ENCODE results near the gene CCNI2. TPM values are rescaled to one million over a fixed set of nuclear protein-coding genes. Genes with fewer than 3 reads are reported as not detected.

Gene CCNI2
- 1 to 10 TPM; 3.0 to 3.8 (median 3.7) TPM for polyA plus RNA-seq (ENCODE audit: insufficient read length in 3 of 3)
- long read RNA-seq, donor 1, partial matches to known transcripts: 8 of 8 reads
- long read RNA-seq, donor 1, other reads (novel, unspliced or antisense): 0 of 8 reads
- long read RNA-seq, donor 2, partial matches to known transcripts: 0 of 1 reads
- long read RNA-seq, donor 2, other reads (novel, unspliced or antisense): 0 of 1 reads
- long read RNA-seq, donor 3, partial matches to known transcripts: 0 of 1 reads
- long read RNA-seq, donor 3, other reads (novel, unspliced or antisense): 0 of 1 reads
- long read RNA-seq, donor 4: 0 reads
- long read RNA-seq, donor 5: 0 reads
- long read RNA-seq, donor 6: 0 reads
- long read RNA-seq, donor 7, partial matches to known transcripts: 5 of 5 reads
- long read RNA-seq, donor 7, other reads (novel, unspliced or antisense): 0 of 5 reads
- long read RNA-seq, donor 8: 0 reads
- long read RNA-seq, donor 9: 0 reads
- long read RNA-seq, donor 10: 0 reads
- long read RNA-seq, donor 11: 0 reads
- long read RNA-seq, donor 12: 0 reads
- long read RNA-seq, donor 13: 0 reads
- long read RNA-seq, donor 14: 0 reads
- long read RNA-seq, donor 15: 0 reads
- long read RNA-seq, donor 16, partial matches to known transcripts: 11 of 47 reads
- long read RNA-seq, donor 16, other reads (novel, unspliced or antisense): 36 of 47 reads

GRCh38 chr5:132746954-132747615, at the start of gene CCNI2:
CCNI2 (plus strand) TSS chr5:132747426; CDS start chr5:132747496, 70 bp downstream.
- peak in 3 of 11 donors; percentile 37 to 57 (median 47) for DNase-seq (ENCODE audit: extremely low read depth in 1 of 11, low read depth in 9 of 11, low spot score in 4 of 11)

- DNase-seq (ENCODE audit: extremely low read depth in 1 of 11, low read depth in 9 of 11, low spot score in 4 of 11): no peak
These were observed 42.4 kb upstream of the CCNI2 start for GRCh38 chr5:132704875-132705274.

- no peak for DNase-seq (ENCODE audit: extremely low read depth in 1 of 11, low read depth in 9 of 11, low spot score in 4 of 11)
These were observed 38.6 kb upstream of the CCNI2 start for GRCh38 chr5:132708645-132709044.

GRCh38 chr5:132714456-132715307, 32.5 kb upstream of the CCNI2 start:
- DNase-seq (ENCODE audit: extremely low read depth in 1 of 11, low read depth in 9 of 11, low spot score in 4 of 11): no peak

GRCh38 chr5:132718544-132719312, 28.5 kb upstream of the CCNI2 start:
- DNase-seq (ENCODE audit: extremely low read depth in 1 of 11, low read depth in 9 of 11, low spot score in 4 of 11): no peak

GRCh38 chr5:132725745-132726144, 21.5 kb upstream of the CCNI2 start:
- DNase-seq (ENCODE audit: extremely low read depth in 1 of 11, low read depth in 9 of 11, low spot score in 4 of 11): no peak

- DNase-seq (ENCODE audit: extremely low read depth in 1 of 11, low read depth in 9 of 11, low spot score in 4 of 11): no peak
These were observed 17.3 kb upstream of the CCNI2 start for GRCh38 chr5:132729896-132730295.

GRCh38 chr5:132733499-132734148, 13.6 kb upstream of the CCNI2 start:
- no peak for DNase-seq (ENCODE audit: extremely low read depth in 1 of 11, low read depth in 9 of 11, low spot score in 4 of 11)

- no peak for DNase-seq (ENCODE audit: extremely low read depth in 1 of 11, low read depth in 9 of 11, low spot score in 4 of 11)
These were observed 12.5 kb upstream of the CCNI2 start for GRCh38 chr5:132734687-132735086.

- DNase-seq (ENCODE audit: extremely low read depth in 1 of 11, low read depth in 9 of 11, low spot score in 4 of 11): peak; percentile 73 to 91 (median 83)
These were observed 10.1 kb upstream of the CCNI2 start, which contains the start of gene KIF3A for GRCh38 chr5:132736853-132737833. KIF3A (minus strand) TSS chr5:132737546; CDS start chr5:132737419, 127 bp downstream.

- DNase-seq (ENCODE audit: extremely low read depth in 1 of 11, low read depth in 9 of 11, low spot score in 4 of 11): no peak
These were observed 9.1 kb upstream of the CCNI2 start for GRCh38 chr5:132737982-132738681.

GRCh38 chr5:132739232-132739631, 8.0 kb upstream of the CCNI2 start:
- no peak for DNase-seq (ENCODE audit: extremely low read depth in 1 of 11, low read depth in 9 of 11, low spot score in 4 of 11)

GRCh38 chr5:132742158-132742557, 5.1 kb upstream of the CCNI2 start:
- DNase-seq (ENCODE audit: extremely low read depth in 1 of 11, low read depth in 9 of 11, low spot score in 4 of 11): no peak

GRCh38 chr5:132742626-132743025, 4.6 kb upstream of the CCNI2 start:
- DNase-seq (ENCODE audit: extremely low read depth in 1 of 11, low read depth in 9 of 11, low spot score in 4 of 11): no peak

- no peak for DNase-seq (ENCODE audit: extremely low read depth in 1 of 11, low read depth in 9 of 11, low spot score in 4 of 11)
These were observed 2.6 kb upstream of the CCNI2 start for GRCh38 chr5:132744659-132745058.

- DNase-seq (ENCODE audit: extremely low read depth in 1 of 11, low read depth in 9 of 11, low spot score in 4 of 11): no peak
These were observed 653 bp upstream of the CCNI2 start for GRCh38 chr5:132746592-132746953.
